ENCODE results near the gene SLC29A1.

- TF ChIP-seq CTCF (IDR thresholded peaks at IDR 0.05) (no peak), POLR2A (IDR thresholded peaks at IDR 0.05) (no peak)
Observed at GRCh38 chr6:44198684-44199083, 24.7 kb upstream of the SLC29A1 start.
